GM23338 (cell line): ENCODE results near the gene C4orf54.

Experiments
- EZH2 ChIP-seq: fragments of 200-600 bp; sonication (generic); IDR thresholded peaks from one replicate; pipeline ENCODE4 v1.8.0; 2017; ENCODE audit warnings: antibody characterized with exemption, mild to moderate bottlenecking, low read depth; ENCODE audit not compliant: unreplicated experiment
- TF ChIP-seq, protein P1 (sequence below), 2 experiments: fragments of 200-600 bp in 1 of 2; sonication (generic) in 1 of 2; conservative IDR thresholded peaks; 2 replicates each; pipeline versions ENCODE4 v1.5.1 to v1.6.1; 2016 to 2017; ENCODE audit warnings: antibody characterized with exemption in 2 of 2, low read depth in 2 of 2, mild to moderate bottlenecking in 2 of 2, moderate library complexity in 1 of 2
- TF ChIP-seq, protein P2 (sequence below): IDR thresholded peaks from 2 replicates; pipeline ENCODE4 v1.6.1; 2016; ENCODE audit warnings: antibody characterized with exemption

DNA sequence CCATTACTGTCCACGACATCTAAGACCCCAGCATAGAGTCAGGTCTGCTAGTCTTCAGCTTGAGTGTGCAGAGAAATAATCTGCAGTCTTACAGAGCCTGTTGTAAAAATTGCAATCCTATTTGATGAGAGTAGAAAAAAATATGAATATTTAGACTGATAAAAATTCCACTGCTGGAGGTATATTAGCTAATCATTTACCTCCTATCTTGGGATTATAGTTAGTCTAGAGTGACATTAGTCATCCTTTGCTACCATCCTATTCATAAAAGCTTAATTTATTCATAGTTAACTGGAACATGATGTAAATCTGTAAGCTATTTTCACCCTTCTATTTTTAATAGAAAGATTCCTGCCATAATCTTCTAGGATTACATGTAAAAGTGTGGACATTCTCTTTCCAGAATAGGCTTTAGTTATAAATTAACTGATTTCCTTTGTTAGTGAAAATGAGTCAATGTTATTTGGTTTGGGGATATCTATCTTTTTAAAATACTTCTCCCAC, 26.7 kb downstream of the C4orf54 start:
- TF ChIP-seq, protein P1, sequence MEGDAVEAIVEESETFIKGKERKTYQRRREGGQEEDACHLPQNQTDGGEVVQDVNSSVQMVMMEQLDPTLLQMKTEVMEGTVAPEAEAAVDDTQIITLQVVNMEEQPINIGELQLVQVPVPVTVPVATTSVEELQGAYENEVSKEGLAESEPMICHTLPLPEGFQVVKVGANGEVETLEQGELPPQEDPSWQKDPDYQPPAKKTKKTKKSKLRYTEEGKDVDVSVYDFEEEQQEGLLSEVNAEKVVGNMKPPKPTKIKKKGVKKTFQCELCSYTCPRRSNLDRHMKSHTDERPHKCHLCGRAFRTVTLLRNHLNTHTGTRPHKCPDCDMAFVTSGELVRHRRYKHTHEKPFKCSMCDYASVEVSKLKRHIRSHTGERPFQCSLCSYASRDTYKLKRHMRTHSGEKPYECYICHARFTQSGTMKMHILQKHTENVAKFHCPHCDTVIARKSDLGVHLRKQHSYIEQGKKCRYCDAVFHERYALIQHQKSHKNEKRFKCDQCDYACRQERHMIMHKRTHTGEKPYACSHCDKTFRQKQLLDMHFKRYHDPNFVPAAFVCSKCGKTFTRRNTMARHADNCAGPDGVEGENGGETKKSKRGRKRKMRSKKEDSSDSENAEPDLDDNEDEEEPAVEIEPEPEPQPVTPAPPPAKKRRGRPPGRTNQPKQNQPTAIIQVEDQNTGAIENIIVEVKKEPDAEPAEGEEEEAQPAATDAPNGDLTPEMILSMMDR (conservative IDR thresholded peaks at IDR 0.05; ENCODE audit: low read depth in 2 of 2) = no peak
- TF ChIP-seq, protein P2, sequence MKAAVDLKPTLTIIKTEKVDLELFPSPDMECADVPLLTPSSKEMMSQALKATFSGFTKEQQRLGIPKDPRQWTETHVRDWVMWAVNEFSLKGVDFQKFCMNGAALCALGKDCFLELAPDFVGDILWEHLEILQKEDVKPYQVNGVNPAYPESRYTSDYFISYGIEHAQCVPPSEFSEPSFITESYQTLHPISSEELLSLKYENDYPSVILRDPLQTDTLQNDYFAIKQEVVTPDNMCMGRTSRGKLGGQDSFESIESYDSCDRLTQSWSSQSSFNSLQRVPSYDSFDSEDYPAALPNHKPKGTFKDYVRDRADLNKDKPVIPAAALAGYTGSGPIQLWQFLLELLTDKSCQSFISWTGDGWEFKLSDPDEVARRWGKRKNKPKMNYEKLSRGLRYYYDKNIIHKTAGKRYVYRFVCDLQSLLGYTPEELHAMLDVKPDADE = no peak
- no peak for TF ChIP-seq EZH2
